ENCODE measurements around the gene RAB11FIP3. TPM values are rescaled to one million over a fixed set of nuclear protein-coding genes. Genes with fewer than 3 reads are reported as not detected.
"Not testable (repeated sequence)": the region's sequence is repeated elsewhere in the genome, so short reads cannot be mapped to it uniquely, and the experiment has no call there.

RAB11FIP3 gene
- total RNA-seq, 1 donor from 2014 or later: 27.4 TPM

DNA sequence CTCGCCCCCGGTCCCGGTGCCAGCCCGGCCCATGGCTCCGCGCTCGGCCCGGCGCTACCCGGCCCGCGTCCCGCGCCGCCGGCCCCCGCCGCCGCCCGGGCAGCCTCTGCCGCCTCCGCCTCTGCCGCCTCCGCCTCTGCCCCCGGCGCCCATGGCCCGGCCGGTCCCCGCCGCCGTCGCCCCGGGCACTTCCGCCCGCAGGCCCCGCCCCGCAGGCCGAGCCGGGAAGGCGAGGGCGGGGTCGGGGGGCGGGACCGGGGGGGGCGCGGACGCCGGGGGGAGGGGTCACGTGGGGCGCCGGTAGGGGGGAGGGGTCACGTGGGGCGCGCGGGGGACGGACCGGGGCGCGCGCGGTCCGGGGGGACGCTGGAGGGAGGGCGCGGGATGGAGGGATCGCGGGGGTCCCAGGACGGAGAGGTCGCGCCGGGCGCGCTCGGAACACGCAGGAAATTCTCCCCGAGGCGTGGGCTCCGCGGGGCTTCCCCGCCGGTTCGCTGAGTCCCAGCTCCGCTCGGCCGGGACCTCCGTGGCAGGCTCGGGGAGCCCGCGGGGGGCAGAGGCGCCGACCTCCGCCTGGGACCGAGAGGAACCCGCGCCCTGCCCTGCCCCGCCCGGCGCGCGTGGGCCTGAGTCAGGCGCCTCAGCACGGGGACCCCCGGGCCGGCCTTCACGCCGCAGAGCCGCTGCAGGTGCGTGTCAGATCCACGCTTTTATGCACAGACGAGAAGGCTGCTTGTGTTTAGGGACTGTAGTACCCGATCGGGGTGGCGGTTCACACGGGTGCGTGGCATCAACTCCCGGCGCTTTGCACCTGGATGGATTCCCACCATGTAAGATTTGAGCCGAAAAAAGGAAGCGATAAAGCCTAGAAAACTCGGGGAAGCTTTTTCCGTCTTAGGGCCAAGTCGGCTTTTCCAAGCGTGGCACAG is 43.4 kb upstream of the RAB11FIP3 start, which contains the start of gene PGAP6:
Gene PGAP6 (minus strand): TSS at position 190 of the 929 bp plus-strand sequence. CDS start 157 bp downstream, at position 33.
- H3K4me1 ChIP-seq: peaks cover 68% of the 10 kb centered on the region
- peak within 1 kb of the TSS; percentile 83 for H3K27ac ChIP-seq (replicated peaks)
- DNase-seq: peak; percentile 68
- H3K36me3 ChIP-seq: peaks cover 6% of the 10 kb centered on the region
- no peaks in the 10 kb centered on the region for H3K27me3 ChIP-seq (ENCODE audit: low read depth)
- H3K4me3 ChIP-seq: peak within 1 kb of the TSS; percentile 77
- intact Hi-C loops (cut with micrococcal nuclease): no loop called here
- TF ChIP-seq, protein P1, sequence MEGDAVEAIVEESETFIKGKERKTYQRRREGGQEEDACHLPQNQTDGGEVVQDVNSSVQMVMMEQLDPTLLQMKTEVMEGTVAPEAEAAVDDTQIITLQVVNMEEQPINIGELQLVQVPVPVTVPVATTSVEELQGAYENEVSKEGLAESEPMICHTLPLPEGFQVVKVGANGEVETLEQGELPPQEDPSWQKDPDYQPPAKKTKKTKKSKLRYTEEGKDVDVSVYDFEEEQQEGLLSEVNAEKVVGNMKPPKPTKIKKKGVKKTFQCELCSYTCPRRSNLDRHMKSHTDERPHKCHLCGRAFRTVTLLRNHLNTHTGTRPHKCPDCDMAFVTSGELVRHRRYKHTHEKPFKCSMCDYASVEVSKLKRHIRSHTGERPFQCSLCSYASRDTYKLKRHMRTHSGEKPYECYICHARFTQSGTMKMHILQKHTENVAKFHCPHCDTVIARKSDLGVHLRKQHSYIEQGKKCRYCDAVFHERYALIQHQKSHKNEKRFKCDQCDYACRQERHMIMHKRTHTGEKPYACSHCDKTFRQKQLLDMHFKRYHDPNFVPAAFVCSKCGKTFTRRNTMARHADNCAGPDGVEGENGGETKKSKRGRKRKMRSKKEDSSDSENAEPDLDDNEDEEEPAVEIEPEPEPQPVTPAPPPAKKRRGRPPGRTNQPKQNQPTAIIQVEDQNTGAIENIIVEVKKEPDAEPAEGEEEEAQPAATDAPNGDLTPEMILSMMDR (IDR thresholded peaks at IDR 0.05; ENCODE audit: borderline replicate concordance): no peak
- H3K9me3 ChIP-seq (replicated peaks): no peaks in the 10 kb centered on the region

DNA sequence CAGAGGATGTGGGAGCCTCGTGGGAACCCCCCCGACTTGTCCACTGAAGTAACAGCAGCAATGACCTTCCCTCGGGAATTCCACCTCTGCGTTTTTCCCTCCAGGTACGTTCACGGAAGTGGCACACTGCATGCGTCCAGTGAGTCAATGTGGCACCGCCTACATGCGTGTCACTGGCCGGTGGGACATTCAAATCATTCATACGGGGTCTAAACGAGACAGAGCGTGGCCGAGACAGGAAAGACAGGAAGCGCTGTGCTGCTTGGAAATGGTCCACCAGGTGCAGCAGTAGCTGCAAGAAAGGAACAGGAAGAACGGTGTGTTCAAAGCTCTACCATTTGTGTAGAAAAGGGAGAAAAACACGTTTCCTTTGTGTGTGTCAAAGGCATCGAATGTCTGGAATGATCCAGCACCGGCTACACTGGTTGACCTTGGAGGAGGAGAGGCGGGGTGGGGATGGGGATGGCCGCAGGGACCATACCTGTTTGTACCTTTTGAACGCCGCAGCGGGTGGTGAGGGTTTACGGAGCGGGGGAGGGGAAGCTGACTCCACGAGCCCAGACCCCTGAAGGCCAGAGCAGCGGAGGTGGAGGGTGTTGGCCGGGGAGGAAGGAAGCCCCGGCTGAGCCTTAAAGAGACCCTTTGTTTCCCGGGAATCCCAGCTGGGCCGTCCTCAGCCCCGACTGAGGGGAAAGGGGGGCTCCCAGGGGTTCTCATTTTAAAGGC is 42.0 kb upstream of the RAB11FIP3 start:
- no peak for DNase-seq
- no peaks in the 10 kb centered on the region for H3K9me3 ChIP-seq (replicated peaks)
- intact Hi-C loops (cut with micrococcal nuclease): no loop called here
- no peaks in the 10 kb centered on the region for H3K27me3 ChIP-seq (ENCODE audit: low read depth)
- peaks cover 76% of the 10 kb centered on the region for H3K4me1 ChIP-seq
- H3K27ac ChIP-seq (replicated peaks): peak overlapping the region; percentile 78
- H3K4me3 ChIP-seq: peak overlapping the region; percentile 77
- TF ChIP-seq, protein P1 (IDR thresholded peaks at IDR 0.05; ENCODE audit: borderline replicate concordance): no peak
- H3K36me3 ChIP-seq: no peaks in the 10 kb centered on the region

DNA sequence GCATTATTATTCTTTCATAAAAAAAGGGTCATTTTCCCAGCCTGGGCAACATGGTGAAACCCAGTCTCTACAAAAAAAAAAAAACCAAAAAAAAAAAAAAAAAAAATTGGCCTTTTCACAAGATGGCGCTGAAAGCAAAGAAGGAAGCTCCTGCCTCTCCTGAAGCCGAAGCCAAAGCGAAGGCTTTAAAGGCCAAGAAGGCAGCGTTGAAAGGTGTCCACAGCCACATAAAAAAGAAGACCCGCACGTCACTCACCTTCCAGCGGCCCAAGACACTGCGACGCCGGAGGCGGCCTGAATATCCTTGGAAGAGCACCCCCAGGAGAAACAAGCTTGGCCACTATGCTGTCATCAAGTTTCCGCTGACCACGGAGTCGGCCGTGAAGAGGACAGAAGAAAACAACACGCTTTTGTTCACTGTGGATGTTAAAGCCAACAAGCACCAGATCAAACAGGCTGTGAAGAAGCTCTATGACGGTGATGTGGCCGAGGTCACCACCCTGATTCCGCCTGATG is 38.8 kb upstream of the RAB11FIP3 start:
- TF ChIP-seq, protein P1 (IDR thresholded peaks at IDR 0.05; ENCODE audit: borderline replicate concordance): no peak
- intact Hi-C loops (cut with micrococcal nuclease): no loop called here
- no peaks in the 10 kb centered on the region for H3K9me3 ChIP-seq (replicated peaks)

DNA sequence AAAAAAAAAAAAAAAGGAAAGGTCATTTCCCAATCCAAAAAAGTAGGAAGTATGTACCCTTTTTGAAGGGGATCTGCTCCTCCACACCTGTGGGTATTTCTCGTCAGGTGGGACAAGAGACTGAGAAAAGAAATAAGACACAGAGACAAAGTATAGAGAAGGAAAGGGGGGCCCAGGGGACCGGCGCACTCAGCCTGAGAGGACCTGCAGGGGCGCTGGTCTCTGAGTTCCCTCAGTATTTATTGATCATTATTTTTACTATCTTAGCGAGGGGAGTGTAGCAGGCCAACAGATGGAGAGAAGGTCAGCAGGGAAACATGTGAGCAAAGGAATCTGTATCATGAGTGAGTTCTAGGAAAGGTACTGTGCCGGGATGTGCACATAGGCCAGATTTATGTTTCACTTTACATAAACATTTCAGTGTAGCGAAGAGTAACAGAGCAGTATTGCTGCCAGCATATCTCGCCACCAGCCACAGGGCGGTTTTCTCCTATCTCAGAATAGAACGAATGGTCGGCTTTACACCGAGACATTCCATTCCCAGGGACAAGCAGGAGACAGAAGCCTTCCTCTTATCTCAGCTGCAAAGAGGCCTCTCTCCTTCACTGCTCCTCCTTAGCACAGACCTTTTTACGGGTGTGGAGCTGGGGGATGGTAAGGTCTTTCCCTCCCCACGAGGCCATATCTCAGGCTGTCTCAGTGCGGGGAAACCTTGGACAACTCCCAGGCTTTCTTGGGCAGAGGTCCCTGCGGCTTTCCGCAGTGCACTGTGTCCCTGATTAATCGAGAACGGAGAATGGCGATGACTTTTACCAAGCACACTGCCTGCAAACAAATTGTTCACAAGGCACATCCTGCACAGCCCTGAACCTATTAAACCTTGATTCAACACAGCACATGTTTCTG is 37.4 kb upstream of the RAB11FIP3 start:
- H3K36me3 ChIP-seq; H3K9me3 ChIP-seq (replicated peaks); intact Hi-C loops (cut with micrococcal nuclease); H3K27me3 ChIP-seq (ENCODE audit: low read depth): not testable (repeated sequence)
- peak overlapping the region; percentile 80 for H3K27ac ChIP-seq (replicated peaks)
- peak overlapping the region; percentile 39 for H3K4me3 ChIP-seq
- peaks cover 48% of the 10 kb centered on the region for H3K4me1 ChIP-seq
- peak; percentile 54 for DNase-seq
- TF ChIP-seq, protein P1 (IDR thresholded peaks at IDR 0.05; ENCODE audit: borderline replicate concordance): peak; percentile 18

More for the DNA sequence above, 38.8 kb upstream of the RAB11FIP3 start:
- H3K27me3 ChIP-seq (ENCODE audit: low read depth): no peaks in the 10 kb centered on the region
- no peak for DNase-seq
- no peak overlapping the region for H3K4me3 ChIP-seq
- peaks cover 58% of the 10 kb centered on the region for H3K4me1 ChIP-seq
- H3K36me3 ChIP-seq: no peaks in the 10 kb centered on the region
- H3K27ac ChIP-seq (replicated peaks): peak overlapping the region; percentile 80
